HG03060 (cell line): Measurements from ENCODE around the gene HMCN1.
"Not testable (repeated sequence)": the region's sequence is repeated elsewhere in the genome, so short reads cannot be mapped to it uniquely, and the experiment has no call there.

Experiments used
- ATAC-seq: cut with Tn5 transposase; IDR thresholded peaks from one replicate; pipeline ENCODE4 v1.9.1; 2021; ENCODE audit warnings: low read depth, moderate number of reproducible peaks; ENCODE audit not compliant: unreplicated experiment

Gene HMCN1

DNA sequence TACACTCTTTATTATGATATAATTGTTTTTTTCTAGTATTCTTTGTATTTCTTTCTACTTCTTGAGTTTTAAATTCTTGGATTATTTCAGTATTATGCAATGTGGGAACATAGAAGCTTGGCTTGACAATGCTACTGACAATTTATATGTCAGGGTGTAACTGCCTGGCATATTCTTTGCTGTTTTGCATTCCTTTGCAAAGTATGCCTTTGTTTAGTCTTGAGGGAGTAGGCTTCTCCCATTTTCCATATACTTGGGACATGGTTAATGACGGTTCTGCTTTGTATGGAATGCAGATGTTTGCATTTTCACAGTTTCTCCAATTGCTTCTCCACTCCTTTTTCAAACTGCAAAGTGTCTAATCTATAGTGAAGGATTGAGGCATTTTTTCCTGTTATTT, 109.8 kb downstream of the HMCN1 start:
- no peak for ATAC-seq

DNA sequence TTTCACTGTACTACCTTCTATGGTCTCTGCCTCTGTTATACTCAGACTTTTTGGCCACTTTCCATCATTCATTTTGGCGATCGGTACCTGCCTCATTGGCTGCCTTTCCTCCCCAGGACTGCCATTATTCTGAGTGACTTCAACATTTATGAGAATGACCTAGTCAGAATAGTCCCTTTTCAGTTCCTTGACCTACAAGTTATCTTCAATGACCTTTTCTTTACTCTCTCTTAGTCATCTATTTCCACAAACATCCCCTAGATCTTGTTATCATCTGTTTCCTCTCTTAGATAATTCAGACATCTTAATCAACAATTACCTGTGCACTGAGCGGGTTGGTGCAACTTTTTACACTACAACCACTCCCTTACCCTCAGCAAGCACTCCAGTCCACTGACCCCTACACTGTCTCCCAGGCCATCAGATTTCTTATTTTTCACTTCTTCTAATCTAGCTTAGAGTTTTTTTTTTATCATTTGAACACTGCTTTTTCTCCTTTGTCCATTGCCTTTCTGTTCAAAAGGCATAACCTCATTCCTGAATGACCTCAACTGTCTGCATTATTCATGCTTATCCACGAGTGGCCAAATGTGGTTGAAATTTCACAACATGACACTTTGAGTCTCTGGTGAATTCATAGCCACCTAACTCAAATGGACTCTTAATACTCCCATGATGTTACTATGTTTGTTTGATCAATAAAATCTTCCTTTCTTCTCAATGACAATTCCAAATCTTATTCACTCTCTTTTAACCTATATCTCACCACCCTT, 112.7 kb downstream of the HMCN1 start:
- no peak for ATAC-seq

- no peak for ATAC-seq
These were observed 114.8 kb downstream of the HMCN1 start for GRCh38 chr1:185849014-185849413.

GRCh38 chr1:185850366-185850765, 116.2 kb downstream of the HMCN1 start:
- no peak for ATAC-seq

DNA sequence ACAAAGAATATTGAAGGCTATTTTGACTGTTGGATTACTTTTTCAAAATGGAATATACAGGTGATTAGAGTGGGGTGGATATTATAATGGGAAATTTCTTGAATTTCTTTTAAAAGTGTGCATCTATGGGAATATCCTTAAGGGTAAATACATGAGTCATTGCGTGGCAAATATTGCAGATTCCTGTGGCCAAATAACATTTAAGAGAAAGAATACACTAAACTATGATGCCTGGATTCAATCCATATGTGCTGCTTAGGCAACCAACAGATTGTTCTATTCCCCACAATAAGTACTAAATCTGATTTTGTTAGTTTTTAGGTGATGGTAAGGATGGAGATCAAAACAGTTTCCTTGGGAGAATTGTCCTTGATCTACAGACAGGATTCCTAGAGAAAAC, 119.5 kb downstream of the HMCN1 start:
- ATAC-seq: no peak

- no peak for ATAC-seq
These were observed 122.3 kb downstream of the HMCN1 start for GRCh38 chr1:185856482-185856881.

DNA sequence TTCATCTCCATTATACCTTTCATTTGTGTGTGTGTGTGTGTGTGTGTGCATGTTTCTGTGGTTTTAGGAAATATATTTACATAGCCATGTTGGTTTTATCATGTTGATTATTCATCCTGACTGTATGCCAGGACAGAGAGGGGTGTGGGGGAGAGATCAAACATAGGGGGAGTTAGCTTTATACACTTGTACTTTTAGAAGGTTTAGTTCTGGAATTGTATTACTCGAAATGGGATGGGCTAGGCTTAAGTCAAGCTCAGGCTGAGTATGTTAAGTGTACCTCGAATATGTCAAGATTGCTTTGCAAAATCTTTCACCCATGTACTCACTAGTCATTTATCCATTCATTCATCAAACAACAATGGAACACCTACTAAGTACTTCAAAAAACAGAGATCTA, 123.3 kb downstream of the HMCN1 start:
- ATAC-seq: no peak

GRCh38 chr1:185860311-185860710, 126.1 kb downstream of the HMCN1 start:
- no peak for ATAC-seq

- ATAC-seq: no peak
These were observed 126.7 kb downstream of the HMCN1 start for GRCh38 chr1:185860859-185861258.

DNA sequence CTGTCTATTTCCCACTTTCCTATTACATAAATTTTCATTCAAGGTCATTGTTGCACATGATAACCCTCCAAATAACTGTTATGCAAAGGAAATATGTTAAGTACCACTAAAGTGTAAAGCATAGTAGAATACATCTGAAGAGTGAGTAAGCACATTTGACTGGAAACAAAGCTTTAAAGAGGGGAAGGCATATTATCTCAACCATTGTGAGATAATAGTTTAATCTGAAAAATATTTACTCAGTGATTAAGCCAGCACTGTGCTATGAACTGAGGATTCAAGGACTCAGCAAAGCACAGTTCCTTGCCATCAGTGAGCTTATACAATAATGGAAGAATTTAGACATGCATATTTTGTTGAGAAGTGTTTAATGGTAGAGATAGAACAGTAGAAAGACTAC, 127.4 kb downstream of the HMCN1 start:
- ATAC-seq: no peak

- ATAC-seq: no peak
These were observed 128.0 kb downstream of the HMCN1 start for GRCh38 chr1:185862235-185862634.

DNA sequence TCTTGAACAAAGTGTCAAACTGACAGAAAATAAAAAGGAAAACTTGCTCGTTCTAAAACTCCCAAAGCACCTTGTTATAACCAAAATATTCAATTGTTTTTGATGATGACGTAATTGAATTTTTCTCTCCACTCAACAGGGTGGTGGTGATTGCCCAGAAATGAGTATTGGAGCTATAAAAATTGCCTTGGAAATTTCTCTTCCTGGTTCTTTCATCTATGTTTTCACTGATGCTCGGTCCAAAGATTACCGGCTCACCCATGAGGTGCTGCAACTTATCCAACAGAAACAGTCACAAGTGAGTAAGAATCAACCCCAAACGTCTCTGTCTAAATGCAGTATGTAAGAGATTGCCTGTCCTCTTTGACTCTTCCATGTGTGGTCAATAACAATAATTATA, 130.1 kb downstream of the HMCN1 start:
- ATAC-seq: no peak

- no peak for ATAC-seq
These were observed 130.8 kb downstream of the HMCN1 start for GRCh38 chr1:185864889-185865517.

DNA sequence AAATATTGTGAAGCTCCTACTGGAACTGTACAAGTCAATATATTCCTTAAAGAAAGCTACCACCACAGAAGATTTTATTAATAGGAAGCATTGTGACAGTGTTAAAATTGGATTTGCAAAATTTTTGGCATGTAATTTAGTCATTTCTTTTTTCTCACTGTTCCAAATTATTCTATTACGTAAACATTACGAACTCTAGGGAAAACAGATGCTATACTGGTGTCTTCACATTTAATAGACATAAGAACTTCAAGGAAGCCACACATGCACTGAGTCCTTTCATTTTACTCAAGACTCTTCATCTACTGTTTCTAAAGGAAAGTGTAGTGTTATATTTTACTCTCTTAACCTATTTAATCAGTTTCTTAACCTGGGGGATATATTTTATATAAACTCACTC, 135.4 kb downstream of the HMCN1 start:
- no peak for ATAC-seq

- no peak for ATAC-seq
These were observed 137.5 kb downstream of the HMCN1 start for GRCh38 chr1:185871627-185872150.

GRCh38 chr1:185874246-185874645, 140.1 kb downstream of the HMCN1 start:
- no peak for ATAC-seq

DNA sequence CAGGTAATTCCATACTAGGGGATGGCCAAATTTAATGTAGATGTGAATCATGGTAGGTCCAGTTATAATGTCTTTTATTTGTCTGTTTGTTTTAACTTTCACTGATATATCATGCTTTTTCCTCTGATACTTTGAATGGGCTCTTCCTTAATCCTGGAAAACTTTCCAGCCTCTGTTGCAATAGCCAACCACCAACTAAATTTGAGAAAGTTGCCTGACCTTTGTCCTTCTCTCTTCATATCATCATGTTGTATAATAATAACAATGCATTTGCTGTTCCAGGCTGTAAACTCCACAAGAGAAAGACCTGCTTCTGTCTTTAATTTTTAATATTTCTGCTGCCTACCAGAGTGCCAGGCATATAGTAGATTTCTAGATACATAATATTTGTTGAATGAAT, 146.1 kb downstream of the HMCN1 start:
- no peak for ATAC-seq

GRCh38 chr1:185880779-185881333, 146.7 kb downstream of the HMCN1 start:
- no peak for ATAC-seq

DNA sequence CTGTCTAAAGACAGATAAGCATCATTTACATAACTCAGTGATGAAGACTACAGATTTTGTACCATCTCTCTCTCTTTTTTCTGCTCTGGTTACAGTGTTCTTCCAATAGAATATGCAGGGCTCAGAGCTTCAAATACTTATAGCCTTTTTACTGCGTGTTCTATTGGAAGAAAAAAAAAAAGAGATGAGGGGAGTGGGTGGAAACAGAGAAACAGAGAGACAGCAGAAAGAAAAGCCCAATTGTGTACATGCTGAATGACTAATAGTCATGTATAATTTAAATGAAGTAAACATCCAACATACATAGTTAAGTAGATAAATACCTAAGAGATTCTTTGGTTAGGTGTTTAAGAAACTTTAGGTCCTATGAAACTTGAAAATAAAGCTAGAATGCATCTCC, 151.9 kb downstream of the HMCN1 start:
- ATAC-seq: no peak

DNA sequence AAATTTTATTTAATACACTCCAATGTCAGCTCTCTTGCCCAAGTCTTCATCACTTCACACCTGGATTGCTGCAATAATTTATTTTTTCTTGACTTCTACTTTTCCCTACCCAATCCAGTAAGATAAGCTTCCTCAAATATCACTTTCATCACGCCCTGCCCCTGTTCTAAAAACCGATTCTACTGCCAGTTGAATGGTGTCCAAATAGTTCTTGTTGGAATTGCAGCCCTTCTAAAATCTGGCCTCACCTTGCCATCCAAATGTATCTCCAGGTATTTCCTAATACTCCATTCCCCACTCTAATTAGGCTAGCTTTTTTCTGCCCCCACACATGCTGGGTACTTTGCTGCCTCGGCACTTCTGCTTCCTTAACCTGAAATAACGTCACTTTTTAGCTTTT, 152.5 kb downstream of the HMCN1 start:
- no peak for ATAC-seq

DNA sequence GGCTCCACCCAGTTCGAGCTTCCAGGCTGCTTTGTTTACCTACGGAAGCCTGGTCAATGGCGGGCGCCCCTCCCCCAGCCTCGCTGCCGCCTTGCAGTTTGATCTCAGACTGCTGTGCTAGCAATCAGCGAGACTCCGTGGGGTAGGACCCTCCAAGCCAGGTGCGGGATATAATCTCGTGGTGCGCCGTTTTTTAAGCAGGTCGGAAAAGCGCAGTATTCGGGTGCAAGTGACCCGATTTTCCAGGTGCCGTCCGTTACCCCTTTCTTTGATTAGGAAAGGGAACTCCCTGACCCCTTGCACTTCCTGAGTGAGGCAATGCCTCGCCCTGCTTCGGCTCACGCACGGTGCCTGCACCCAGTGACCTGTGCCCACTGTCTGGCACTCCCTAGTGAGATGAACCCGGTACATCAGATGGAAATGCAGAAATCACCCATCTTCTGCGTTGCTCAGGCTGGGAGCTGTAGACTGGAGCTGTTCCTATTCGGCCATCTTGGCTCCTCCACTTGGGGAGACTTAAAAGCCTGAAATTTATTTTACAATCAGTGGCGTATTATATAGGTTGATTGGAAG, 158.7 kb downstream of the HMCN1 start:
- not testable (repeated sequence) for ATAC-seq
